Ovary (tissue), 3 donors: Measurements from ENCODE around the gene BHLHA15.

Source experiments
- EP300 ChIP-seq: sonication (generic); formaldehyde crosslinking; IDR thresholded peaks from one replicate; pipeline ENCODE4 v1.6.1; 2017; ENCODE audit warnings: antibody characterized with exemption
- TF ChIP-seq, protein P1 (sequence below), 3 donors: fragments of 450-650 bp in 2 of 3; fragments of 200-600 bp in 1 of 3; IDR thresholded peaks; one replicate each; pipeline versions ENCODE4 v1.5.1 to v1.8.0; 2016 to 2022; ENCODE audit warnings: antibody characterized with exemption in 3 of 3, mild to moderate bottlenecking in 1 of 3
- donor health status: DM: no; HTN: no; CAD: no.

DNA sequence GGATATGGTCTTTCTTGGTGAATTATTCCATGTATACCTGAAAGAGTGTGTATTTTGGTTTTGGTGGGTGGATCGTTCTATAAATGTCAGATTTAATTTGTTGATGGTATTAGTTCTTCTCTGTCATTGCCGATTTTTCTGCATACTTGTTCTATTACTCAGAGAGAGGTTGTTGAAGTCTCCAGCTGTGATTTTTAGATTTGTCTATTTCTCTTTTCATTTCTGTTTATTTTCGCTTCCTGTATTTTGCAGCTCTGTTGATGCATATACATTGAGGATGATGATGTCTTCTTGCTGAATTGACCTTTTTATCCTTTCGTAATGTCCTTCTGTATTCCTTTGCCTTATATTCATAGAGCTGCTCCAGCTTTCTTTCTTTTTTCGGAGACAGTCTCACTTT lies 12.1 kb upstream of the BHLHA15 start:
- TF ChIP-seq, protein P1, sequence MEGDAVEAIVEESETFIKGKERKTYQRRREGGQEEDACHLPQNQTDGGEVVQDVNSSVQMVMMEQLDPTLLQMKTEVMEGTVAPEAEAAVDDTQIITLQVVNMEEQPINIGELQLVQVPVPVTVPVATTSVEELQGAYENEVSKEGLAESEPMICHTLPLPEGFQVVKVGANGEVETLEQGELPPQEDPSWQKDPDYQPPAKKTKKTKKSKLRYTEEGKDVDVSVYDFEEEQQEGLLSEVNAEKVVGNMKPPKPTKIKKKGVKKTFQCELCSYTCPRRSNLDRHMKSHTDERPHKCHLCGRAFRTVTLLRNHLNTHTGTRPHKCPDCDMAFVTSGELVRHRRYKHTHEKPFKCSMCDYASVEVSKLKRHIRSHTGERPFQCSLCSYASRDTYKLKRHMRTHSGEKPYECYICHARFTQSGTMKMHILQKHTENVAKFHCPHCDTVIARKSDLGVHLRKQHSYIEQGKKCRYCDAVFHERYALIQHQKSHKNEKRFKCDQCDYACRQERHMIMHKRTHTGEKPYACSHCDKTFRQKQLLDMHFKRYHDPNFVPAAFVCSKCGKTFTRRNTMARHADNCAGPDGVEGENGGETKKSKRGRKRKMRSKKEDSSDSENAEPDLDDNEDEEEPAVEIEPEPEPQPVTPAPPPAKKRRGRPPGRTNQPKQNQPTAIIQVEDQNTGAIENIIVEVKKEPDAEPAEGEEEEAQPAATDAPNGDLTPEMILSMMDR (IDR thresholded peaks at IDR 0.05): no peak
- no peak for TF ChIP-seq EP300
